ENCODE results near the gene SDC1. TPM values are rescaled to one million over a fixed set of nuclear protein-coding genes. Genes with fewer than 3 reads are reported as not detected.
"Not testable (repeated sequence)": the region's sequence is repeated elsewhere in the genome, so short reads cannot be mapped to it uniquely, and the experiment has no call there.

Gene SDC1, protein sequence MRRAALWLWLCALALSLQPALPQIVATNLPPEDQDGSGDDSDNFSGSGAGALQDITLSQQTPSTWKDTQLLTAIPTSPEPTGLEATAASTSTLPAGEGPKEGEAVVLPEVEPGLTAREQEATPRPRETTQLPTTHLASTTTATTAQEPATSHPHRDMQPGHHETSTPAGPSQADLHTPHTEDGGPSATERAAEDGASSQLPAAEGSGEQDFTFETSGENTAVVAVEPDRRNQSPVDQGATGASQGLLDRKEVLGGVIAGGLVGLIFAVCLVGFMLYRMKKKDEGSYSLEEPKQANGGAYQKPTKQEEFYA
- 10 to 100 TPM; 21.9 to 28.0 (median 24.7) TPM for total RNA-seq

DNA sequence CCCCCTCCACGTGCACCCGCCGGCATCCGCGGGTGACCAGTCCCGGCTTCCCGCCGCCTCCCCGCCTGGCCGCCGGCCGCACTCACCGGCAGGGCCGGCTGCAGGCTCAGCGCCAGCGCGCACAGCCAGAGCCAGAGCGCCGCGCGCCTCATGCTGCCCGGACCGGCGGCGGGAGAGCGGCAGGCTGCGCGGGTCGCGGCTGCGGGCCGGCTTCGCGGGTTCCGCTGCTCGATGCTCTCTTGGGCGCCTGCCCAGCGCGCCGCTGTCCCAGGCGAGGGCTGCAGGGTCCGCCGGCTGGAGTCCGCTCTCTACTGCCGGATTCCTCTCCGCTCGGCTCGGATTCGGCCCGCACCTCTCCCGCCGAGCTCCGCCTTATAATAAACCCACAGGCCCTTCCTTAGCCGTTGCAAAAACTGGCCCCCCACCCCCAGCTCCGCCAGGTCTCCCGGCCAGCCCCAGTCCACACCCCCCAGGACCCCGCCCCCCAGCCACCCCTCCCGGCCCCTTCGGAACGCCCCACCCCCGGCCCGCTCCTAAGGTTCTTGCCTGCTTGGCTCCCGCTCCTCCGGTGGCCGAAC, at the start of gene SDC1:
Gene SDC1, minus strand, starts transcription at position 415 of the 578 bp plus-strand sequence. Its CDS starts 263 bp downstream, at position 152.
- peak within 1 kb of the TSS; percentile 31 to 49 (median 44) for H3K4me3 ChIP-seq (replicated peaks in 1 of 3)
- 0 to 1% methylated on average over 13 to 15 of the region's 65 CpGs for WGBS, 2 donors
- H3K27ac ChIP-seq: peak within 1 kb of the TSS; percentile 81 to 90 (median 86)
- H3K36me3 ChIP-seq: no peaks in the 10 kb centered on the region
- no peaks in the 10 kb centered on the region for H3K27me3 ChIP-seq
- TF ChIP-seq CTCF (IDR thresholded peaks at IDR 0.05) (no peak), POLR2A (IDR thresholded peaks at IDR 0.05) (peak in 1 of 2 donors; percentile 35)
- peak; percentile 73 to 74 for DNase-seq
- intact Hi-C loops (cut with DNase I): loop anchor here (5.0 kb wide), 1 partner anchor 88 kb away; no protein-coding TSS in a partner anchor
- H3K4me1 ChIP-seq: peaks cover 17 to 22% of the 10 kb centered on the region in 2 donors
- no peaks in the 10 kb centered on the region for H3K9me3 ChIP-seq

GRCh38 chr2:20273042-20273441, 48.1 kb upstream of the SDC1 start:
- WGBS, 2 donors: 93 to 96% methylated on average over 4 of the region's 4 CpGs
- TF ChIP-seq CTCF (IDR thresholded peaks at IDR 0.05) (no peak), POLR2A (IDR thresholded peaks at IDR 0.05) (no peak)
- Histone ChIP-seq H3K27ac (no peak overlapping the region), H3K4me3 (replicated peaks in 1 of 3) (no peak overlapping the region), H3K4me1 (no peaks in the 10 kb centered on the region), H3K9me3 (no peaks in the 10 kb centered on the region), H3K36me3 (no peaks in the 10 kb centered on the region), H3K27me3 (no peaks in the 10 kb centered on the region)
- intact Hi-C loops (cut with DNase I): no loop called here
- DNase-seq: no peak

DNA sequence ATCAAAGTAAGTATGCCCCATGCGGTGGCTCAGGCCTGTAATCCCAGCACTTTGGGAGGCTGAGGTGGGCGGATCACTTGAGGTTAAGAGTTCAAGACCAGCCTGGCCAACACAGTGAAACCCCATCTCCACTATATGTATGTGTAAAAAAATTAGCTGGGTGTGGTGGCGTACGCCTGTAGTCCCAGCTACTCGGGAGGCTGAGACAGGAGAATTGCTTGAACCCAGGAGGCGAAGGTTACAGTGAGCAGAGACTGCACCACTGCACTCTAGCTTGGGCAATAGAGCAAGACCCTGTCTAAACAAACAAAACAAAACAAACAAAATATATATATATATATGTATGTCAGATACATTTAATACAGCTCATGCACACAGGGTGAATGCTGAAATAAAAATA, 43.4 kb upstream of the SDC1 start:
- H3K27ac ChIP-seq; H3K36me3 ChIP-seq; H3K4me1 ChIP-seq; H3K4me3 ChIP-seq (replicated peaks in 1 of 3); intact Hi-C loops (cut with DNase I); DNase-seq; H3K9me3 ChIP-seq; H3K27me3 ChIP-seq: not testable (repeated sequence)
- 92 to 98% methylated on average over 6 of the region's 6 CpGs for WGBS, 2 donors

- TF ChIP-seq POLR2A (IDR thresholded peaks at IDR 0.05) (no peak), CTCF (IDR thresholded peaks at IDR 0.05) (no peak)
Measured at GRCh38 chr2:20267529-20267928, 42.6 kb upstream of the SDC1 start.

DNA sequence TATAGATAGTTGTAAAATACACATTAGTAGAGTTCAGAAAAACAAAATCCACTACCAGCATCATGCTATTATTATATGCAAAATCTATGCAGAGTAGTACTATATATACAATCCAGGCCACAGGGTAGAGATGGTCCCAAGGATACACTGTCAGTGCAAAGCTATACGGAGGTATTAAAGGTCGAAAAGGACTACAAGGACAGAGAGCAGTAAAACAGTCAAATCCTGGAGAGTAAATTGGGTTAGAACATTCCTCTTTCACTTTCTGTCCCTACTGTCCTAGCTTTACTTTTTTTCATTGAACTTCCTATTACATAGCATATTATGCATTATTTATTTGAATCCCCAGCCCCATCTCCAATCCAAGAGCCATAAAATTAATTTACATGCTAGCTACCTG, 39.7 kb upstream of the SDC1 start:
- H3K9me3 ChIP-seq: no peaks in the 10 kb centered on the region
- intact Hi-C loops (cut with DNase I): no loop called here
- DNase-seq: no peak
- H3K4me1 ChIP-seq: no peaks in the 10 kb centered on the region
- no peak overlapping the region for H3K27ac ChIP-seq
- H3K27me3 ChIP-seq: no peaks in the 10 kb centered on the region
- peaks cover 14 to 16% of the 10 kb centered on the region in 2 donors for H3K36me3 ChIP-seq
- H3K4me3 ChIP-seq (replicated peaks in 1 of 3): no peak overlapping the region
- TF ChIP-seq POLR2A (IDR thresholded peaks at IDR 0.05) (no peak), CTCF (IDR thresholded peaks at IDR 0.05) (no peak)
- 83 to 93% methylated on average over 2 of the region's 2 CpGs for WGBS, 2 donors

More at GRCh38 chr2:20267529-20267928, 42.6 kb upstream of the SDC1 start:
- H3K4me1 ChIP-seq: no peaks in the 10 kb centered on the region
- no peak for DNase-seq
- 65 to 91% methylated on average over 2 of the region's 2 CpGs for WGBS, 2 donors
- H3K4me3 ChIP-seq (replicated peaks in 1 of 3): no peak overlapping the region
- intact Hi-C loops (cut with DNase I): no loop called here
- no peaks in the 10 kb centered on the region for H3K27me3 ChIP-seq
- no peak overlapping the region for H3K27ac ChIP-seq
- no peaks in the 10 kb centered on the region for H3K9me3 ChIP-seq
- H3K36me3 ChIP-seq: peaks cover 0 to 5% of the 10 kb centered on the region in 2 donors

All from thyroid gland (tissue), 4 donors.